ENCODE measurements around the gene ZNF467.

The ZNF467 gene

GRCh38 chr7:149816794-149817193 is 43.4 kb upstream of the ZNF467 start:
- no peak overlapping the region for H3K9ac ChIP-seq (ENCODE audit: low read length)
- H3K79me2 ChIP-seq (ENCODE audit: low read length) = no peaks in the 10 kb centered on the region
- no peaks in the 10 kb centered on the region for H3K4me1 ChIP-seq (ENCODE audit: low read length)
- H2AFZ ChIP-seq (ENCODE audit: low read length) = no peak overlapping the region
- DNase-seq = no peak
- TF ChIP-seq CTCF (IDR thresholded peaks at IDR 0.05; ENCODE audit: low read length) = no peak
- no peak for TF ChIP-seq EZH2phosphoT487 (IDR thresholded peaks at IDR 0.05; ENCODE audit: low read length)
- no peak for TF ChIP-seq EZH2 (optimal IDR thresholded peaks at IDR 0.05; ENCODE audit: low read depth, low read length)
- no peaks in the 10 kb centered on the region for H3F3A ChIP-seq (ENCODE audit: insufficient read depth, low read length)
- no peaks in the 10 kb centered on the region for H3K9me3 ChIP-seq (replicated peaks; ENCODE audit: insufficient read depth, low read length)
- no peaks in the 10 kb centered on the region for H3K36me3 ChIP-seq (replicated peaks; ENCODE audit: insufficient read depth, low read length)
- no peaks in the 10 kb centered on the region for H4K20me1 ChIP-seq (ENCODE audit: insufficient read depth, low read length)
- H3K27me3 ChIP-seq (replicated peaks; ENCODE audit: insufficient read depth, low read length) = peaks cover 100% of the 10 kb centered on the region
- no peaks in the 10 kb centered on the region for H3K9me2 ChIP-seq (replicated peaks; ENCODE audit: insufficient read depth, low read length)
- no peak overlapping the region for H3K4me2 ChIP-seq (ENCODE audit: low read depth, low read length)
- H3K4me3 ChIP-seq (ENCODE audit: low read length) = no peak overlapping the region
- no peak overlapping the region for H3K27ac ChIP-seq (ENCODE audit: low read length)

DNA sequence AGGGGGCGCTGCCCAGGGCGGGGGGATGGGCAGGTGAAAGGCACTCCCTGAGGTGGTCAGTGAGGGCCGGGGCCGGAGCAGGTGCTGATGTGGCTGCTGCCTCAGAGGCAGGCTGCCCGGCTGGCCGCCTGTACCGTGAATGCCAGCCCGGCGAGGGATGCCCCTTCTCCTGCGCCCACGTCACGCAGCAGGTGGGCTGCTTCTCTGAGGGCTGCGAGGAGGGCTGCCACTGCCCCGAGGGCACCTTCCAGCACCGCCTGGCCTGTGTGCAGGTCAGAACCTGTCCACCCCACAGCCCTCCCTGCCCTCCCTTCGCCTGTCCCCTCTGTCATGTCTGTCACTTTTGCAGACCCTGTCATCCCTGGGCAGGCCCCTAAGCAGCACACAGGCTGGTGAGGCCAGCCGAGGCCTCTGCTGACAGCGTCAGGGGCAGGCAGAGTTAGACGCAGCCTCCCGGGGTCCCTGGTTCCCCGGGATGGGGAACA is 42.9 kb upstream of the ZNF467 start:
- TF ChIP-seq CTCF (IDR thresholded peaks at IDR 0.05; ENCODE audit: low read length) = no peak
- no peak for TF ChIP-seq EZH2phosphoT487 (IDR thresholded peaks at IDR 0.05; ENCODE audit: low read length)
- no peak for TF ChIP-seq EZH2 (optimal IDR thresholded peaks at IDR 0.05; ENCODE audit: low read depth, low read length)
- Histone ChIP-seq H3K36me3 (replicated peaks; ENCODE audit: insufficient read depth, low read length) (no peaks in the 10 kb centered on the region), H4K20me1 (ENCODE audit: insufficient read depth, low read length) (no peaks in the 10 kb centered on the region), H3K9me3 (replicated peaks; ENCODE audit: insufficient read depth, low read length) (no peaks in the 10 kb centered on the region), H2AFZ (ENCODE audit: low read length) (no peak overlapping the region), H3K4me1 (ENCODE audit: low read length) (no peaks in the 10 kb centered on the region), H3K9ac (ENCODE audit: low read length) (no peak overlapping the region), H3K4me2 (ENCODE audit: low read depth, low read length) (no peak overlapping the region), H3F3A (ENCODE audit: insufficient read depth, low read length) (no peaks in the 10 kb centered on the region), H3K27me3 (replicated peaks; ENCODE audit: insufficient read depth, low read length) (peaks cover 100% of the 10 kb centered on the region), H3K79me2 (ENCODE audit: low read length) (no peaks in the 10 kb centered on the region), H3K9me2 (replicated peaks; ENCODE audit: insufficient read depth, low read length) (no peaks in the 10 kb centered on the region), H3K27ac (ENCODE audit: low read length) (no peak overlapping the region), H3K4me3 (ENCODE audit: low read length) (no peak overlapping the region)
- no peak for DNase-seq

DNA sequence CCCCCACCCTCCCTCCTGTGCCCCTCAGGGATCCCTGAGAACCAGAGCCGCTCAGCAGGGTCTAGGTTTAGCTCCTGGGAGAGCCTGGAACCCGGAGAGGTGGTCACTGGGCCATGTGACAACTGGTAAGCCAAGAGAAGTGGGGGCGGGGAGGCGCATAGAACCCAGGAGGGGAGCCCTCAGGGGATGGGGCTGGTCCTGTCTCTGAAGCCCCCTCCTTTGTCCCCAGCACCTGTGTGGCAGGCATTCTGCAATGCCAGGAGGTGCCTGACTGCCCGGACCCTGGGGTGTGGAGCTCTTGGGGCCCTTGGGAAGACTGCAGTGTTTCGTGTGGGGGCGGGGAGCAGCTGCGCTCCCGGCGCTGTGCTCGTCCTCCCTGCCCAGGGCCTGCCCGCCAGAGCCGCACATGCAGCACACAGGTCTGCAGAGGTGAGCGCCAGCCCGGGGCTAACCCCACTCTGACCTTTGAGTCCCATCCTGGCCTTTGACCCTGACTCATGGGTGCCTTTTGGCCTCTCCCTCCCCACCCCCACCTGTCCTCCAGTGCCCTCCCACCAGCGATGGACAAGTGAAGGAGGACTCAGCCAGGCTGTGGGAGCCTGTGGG is 42.4 kb upstream of the ZNF467 start:
- Histone ChIP-seq H3K27ac (ENCODE audit: low read length) (no peak overlapping the region), H4K20me1 (ENCODE audit: insufficient read depth, low read length) (no peaks in the 10 kb centered on the region), H3K36me3 (replicated peaks; ENCODE audit: insufficient read depth, low read length) (no peaks in the 10 kb centered on the region), H3K4me3 (ENCODE audit: low read length) (no peak overlapping the region), H3K4me1 (ENCODE audit: low read length) (no peaks in the 10 kb centered on the region), H3K79me2 (ENCODE audit: low read length) (no peaks in the 10 kb centered on the region), H3K4me2 (ENCODE audit: low read depth, low read length) (no peak overlapping the region), H3K9ac (ENCODE audit: low read length) (no peak overlapping the region), H3F3A (ENCODE audit: insufficient read depth, low read length) (no peaks in the 10 kb centered on the region), H3K9me2 (replicated peaks; ENCODE audit: insufficient read depth, low read length) (no peaks in the 10 kb centered on the region), H3K9me3 (replicated peaks; ENCODE audit: insufficient read depth, low read length) (no peaks in the 10 kb centered on the region), H3K27me3 (replicated peaks; ENCODE audit: insufficient read depth, low read length) (peaks cover 98% of the 10 kb centered on the region), H2AFZ (ENCODE audit: low read length) (no peak overlapping the region)
- no peak for DNase-seq
- no peak for TF ChIP-seq EZH2phosphoT487 (IDR thresholded peaks at IDR 0.05; ENCODE audit: low read length)

- H3K79me2 ChIP-seq (ENCODE audit: low read length) = no peaks in the 10 kb centered on the region
These were observed 41.7 kb upstream of the ZNF467 start for GRCh38 chr7:149815121-149815520.

More at GRCh38 chr7:149815121-149815520, 41.7 kb upstream of the ZNF467 start:
- H3K27ac ChIP-seq (ENCODE audit: low read length) = no peak overlapping the region
- no peak overlapping the region for H3K4me2 ChIP-seq (ENCODE audit: low read depth, low read length)
- H3K27me3 ChIP-seq (replicated peaks; ENCODE audit: insufficient read depth, low read length) = peaks cover 98% of the 10 kb centered on the region
- H3F3A ChIP-seq (ENCODE audit: insufficient read depth, low read length) = no peaks in the 10 kb centered on the region
- no peaks in the 10 kb centered on the region for H3K36me3 ChIP-seq (replicated peaks; ENCODE audit: insufficient read depth, low read length)
- no peaks in the 10 kb centered on the region for H3K9me2 ChIP-seq (replicated peaks; ENCODE audit: insufficient read depth, low read length)
- H2AFZ ChIP-seq (ENCODE audit: low read length) = no peak overlapping the region
- DNase-seq = no peak
- no peaks in the 10 kb centered on the region for H3K9me3 ChIP-seq (replicated peaks; ENCODE audit: insufficient read depth, low read length)
- H3K4me1 ChIP-seq (ENCODE audit: low read length) = no peaks in the 10 kb centered on the region
- H3K4me3 ChIP-seq (ENCODE audit: low read length) = no peak overlapping the region
- TF ChIP-seq EZH2 (optimal IDR thresholded peaks at IDR 0.05; ENCODE audit: low read depth, low read length) (no peak), CTCF (IDR thresholded peaks at IDR 0.05; ENCODE audit: low read length) (no peak), EZH2phosphoT487 (IDR thresholded peaks at IDR 0.05; ENCODE audit: low read length) (no peak)
- H4K20me1 ChIP-seq (ENCODE audit: insufficient read depth, low read length) = no peaks in the 10 kb centered on the region
- no peak overlapping the region for H3K9ac ChIP-seq (ENCODE audit: low read length)
